Measurements from ENCODE around the gene EHD1.
A peak's percentile ranks its signal among the peaks of the same experiment; 100 is the strongest.

The EHD1 gene

GRCh38 chr11:64909653-64910343 lies 31.4 kb upstream of the EHD1 start:
- no peak for DNase-seq

GRCh38 chr11:64908766-64909165 lies 30.3 kb upstream of the EHD1 start:
- DNase-seq = no peak

DNA sequence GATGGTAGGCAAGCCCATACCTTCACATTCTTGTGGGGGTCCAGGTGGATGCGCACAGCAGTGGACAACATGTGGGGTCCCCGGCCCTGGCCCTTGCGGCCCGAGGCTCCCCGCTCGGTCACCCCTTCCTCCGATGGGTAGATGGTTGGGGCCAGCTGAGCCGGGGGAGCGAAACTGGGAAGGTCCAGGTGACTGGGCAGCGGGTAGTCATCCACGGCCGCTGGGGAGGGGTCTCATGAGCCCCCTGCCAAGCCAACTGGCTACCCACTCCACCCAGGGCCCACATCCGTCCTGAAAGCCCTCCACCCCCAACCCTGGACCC lies 27.9 kb upstream of the EHD1 start:
- DNase-seq = no peak

- DNase-seq = no peak
These were observed 27.3 kb upstream of the EHD1 start for GRCh38 chr11:64905516-64906313.

DNA sequence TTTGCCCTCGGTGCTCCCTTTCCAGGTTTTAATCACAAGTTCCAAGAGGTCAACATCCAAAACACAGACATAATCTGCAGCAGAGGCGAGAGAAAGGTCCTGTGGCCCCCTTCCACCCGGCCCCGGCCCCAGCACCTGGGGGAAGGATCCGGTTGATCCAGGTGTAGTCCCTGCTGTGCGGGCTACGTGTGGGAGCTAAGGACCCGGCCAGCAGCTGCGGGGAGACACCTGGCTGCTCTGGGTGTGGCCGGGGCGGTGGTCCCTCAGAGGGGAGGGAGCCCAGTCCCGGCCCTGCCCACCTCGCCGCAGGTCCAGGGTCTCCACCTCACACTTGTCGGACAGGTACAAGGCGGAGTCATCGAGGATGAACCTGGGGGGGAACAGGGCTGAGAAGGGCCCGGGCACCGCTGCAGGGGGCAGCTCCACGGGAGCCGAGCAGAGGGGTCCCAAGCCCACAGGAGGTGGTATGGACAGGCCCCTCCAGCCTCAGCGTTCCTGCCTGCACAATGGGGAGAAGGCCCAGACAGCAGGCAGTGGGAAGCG lies 24.9 kb upstream of the EHD1 start:
- no peak for DNase-seq

- DNase-seq = no peak
These were observed 23.9 kb upstream of the EHD1 start for GRCh38 chr11:64902102-64902900.

GRCh38 chr11:64900774-64901173 lies 22.4 kb upstream of the EHD1 start:
- DNase-seq = no peak

DNA sequence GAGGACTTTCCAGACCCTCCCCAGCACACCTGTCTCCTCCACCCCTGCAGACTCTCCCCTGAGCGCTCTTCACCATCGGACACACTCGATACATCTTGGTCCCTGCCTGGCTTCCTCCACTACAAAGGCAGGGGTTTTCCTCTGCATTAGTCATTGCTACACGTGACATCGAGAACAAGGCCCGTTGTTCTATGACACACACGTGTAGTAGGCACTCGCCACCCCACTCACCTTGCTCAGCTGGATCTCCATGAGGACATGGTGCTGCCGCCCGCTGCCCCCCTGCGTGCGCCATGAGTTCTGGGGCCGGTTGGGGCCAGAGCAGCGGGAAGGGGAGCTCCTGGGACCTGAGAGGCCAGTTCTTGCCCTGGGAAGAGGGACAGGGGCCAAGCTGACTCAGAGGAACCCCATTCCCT lies 21.9 kb upstream of the EHD1 start:
- DNase-seq = no peak

DNA sequence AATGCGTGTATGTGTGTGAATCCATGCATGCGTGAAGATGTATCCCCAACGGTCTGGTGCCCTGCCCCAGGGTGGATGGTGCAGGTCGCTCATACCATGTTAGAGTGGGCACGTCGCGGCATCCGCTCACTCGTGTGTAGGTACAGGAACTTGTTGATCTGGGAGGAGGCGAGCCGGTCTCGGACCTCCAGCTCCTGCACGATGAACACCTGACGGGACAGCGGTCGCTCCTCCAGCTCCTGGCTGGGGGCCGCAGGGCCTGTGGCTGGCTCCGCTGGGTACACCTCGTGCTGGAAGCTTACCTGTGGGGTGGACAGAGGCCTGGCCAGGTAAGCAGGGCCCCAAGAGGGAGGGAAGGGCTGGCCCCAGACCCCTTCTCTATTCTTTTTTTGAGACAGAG lies 20.1 kb upstream of the EHD1 start:
- no peak for DNase-seq

- DNase-seq = no peak
These were observed 19.6 kb upstream of the EHD1 start for GRCh38 chr11:64898076-64898445.

- DNase-seq = no peak
These were observed 19.1 kb upstream of the EHD1 start for GRCh38 chr11:64897381-64898075.

DNA sequence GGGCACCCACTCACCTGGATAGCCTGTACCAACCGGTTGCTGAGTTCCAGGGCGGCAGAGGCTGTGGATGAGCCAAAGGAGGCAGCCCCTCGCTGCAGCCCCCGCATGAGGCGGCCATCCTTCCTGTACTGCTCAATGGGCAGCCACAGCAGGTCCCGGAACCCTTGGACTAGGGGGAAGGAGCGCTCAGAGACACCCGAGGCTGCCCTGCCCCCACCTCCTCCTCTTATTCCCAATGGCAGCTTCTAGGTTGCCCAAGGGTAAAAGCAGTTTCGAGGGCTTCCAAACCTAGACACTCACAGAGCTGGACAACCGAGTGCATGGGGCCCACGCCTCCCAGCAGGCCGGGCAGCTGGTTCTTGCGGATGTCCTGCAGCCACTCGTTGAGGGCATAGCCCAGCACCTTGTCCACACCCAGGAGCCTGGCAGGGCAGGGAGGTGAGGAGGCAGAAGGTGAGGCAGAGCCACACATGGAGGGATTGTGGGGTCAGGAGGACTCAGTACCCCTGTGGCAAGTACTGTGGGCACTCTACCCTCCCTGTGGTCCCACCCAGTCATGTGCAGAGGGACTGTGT lies 18.1 kb upstream of the EHD1 start:
- DNase-seq = no peak

DNA sequence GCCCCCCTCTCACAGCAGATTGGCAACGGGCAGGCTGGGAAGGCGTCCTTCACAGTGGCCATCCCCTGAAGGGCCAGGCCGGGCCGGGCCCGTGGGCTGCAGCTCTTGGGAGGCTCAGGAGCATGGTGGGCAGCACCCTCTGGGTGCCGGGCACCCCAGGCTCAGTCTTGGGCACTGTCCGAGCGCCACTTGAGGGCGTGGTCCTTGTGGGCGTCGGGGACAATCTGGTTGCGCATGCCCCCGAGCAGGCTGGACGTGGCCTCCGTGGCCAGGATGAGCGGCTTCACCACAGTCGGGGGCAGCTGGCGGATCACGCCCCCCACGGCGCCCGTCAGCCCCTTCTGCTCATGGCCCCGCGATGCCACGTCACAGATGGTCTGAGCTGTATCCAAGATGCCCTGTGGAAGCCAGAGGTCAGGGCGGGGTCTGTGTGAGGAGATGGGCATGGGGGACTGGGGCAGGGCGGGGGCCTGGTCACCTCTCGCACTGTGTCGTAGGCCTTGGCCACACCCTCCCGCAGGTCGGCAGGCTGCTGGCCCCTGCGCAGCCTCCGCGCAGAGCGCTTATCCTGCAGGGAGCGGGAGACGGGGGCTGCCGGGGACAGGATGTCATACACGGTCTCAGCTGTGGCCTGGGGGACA lies 16.5 kb upstream of the EHD1 start:
- no peak for DNase-seq

DNA sequence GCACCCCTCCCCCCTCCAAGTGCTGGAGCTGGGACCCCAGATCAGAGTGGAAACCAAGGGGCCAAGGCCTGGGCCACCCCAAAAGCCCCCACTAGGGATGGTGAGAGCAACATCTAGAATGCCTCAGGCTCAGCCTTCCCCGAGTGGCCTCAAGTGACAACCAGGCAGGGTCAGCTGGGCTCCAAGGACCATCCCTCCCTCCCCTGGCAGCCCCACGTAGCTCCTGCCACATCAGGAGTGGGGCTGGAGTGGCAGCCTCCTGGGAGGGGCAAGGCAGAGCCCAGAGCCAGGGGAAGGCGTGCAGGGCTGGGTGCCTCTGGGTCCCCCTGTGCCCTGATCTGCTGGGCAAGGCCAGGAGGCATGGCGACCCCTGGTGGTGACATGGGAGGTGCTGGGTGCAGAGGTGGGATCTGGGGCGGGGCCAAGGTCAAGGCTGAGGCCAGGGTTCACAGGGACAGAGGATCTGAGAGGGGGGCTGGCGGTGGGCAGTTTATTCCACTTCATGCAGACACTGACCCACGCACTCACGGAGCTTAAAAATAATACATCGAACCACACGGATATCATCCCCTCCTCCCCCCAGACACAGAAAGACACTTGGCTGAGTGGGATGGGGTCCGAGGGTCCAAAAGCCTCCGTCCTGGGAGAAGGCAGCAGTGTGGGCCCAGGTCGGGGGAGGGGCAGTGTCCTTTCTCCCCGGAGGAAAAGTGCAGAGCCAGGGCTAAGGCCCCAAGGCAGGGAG lies 15.8 kb upstream of the EHD1 start:
- DNase-seq = peak; percentile 78

DNA sequence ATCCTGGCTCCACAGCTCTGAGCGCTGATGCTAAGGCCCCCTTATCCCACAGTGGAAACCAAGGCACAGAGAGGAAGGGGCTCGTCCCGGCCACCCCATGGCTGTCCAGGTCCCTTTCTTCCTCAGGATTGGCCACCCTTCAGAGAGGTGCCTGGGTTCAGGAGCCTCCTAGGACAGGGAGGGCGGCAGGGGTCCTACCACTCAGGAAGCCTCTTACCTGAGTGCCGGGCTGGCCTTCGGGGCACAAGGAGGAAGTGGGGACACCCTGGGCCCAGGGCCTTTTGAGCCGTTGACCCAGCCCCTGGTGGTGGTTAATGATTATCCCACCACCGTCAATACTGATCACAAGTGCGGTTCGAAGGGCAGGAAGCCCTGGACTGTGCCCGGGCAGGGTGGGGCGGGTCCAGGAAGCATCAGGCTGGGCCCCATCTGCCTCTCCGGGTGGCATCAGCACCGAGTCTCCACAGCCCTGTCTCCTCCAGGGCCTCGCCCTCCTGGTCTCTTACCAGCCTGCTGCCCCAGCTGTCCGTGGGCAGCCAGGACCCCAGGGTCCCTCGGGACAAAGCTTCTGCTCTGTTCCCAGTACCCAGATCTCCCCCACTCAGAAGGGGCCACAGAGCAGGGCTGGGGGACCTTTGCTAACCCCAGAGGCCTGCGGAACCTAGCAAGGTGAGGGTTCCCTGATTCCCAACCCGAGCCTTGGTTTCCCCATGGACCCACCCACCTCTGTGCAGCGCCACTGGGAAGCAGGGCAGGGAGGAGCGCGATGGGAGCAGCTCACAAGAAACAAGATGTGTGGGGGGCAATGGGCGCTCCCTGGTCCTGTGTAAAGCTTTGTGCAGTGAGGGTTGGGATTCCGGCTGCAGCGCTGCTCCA lies 15.0 kb upstream of the EHD1 start:
- no peak for DNase-seq

DNA sequence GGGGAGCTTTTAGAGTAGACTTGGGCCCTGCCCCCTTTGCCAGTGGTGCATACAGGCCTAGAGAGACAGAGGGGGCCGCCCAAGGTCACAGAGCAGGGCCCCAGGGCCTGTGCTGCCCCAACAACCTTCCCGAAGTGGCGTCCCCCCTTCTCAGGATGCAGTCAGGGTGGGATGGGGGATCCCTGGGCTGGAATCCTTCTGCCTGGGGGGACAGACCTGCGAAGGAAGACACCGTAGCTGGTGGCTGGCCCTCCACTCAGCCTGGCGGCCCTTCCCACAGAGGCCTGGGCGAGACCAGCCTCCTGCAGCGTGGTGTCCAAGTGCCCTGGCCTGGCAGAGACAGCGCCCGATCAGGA lies 14.4 kb upstream of the EHD1 start:
- no peak for DNase-seq

- DNase-seq = no peak
These were observed 14.0 kb upstream of the EHD1 start for GRCh38 chr11:64892411-64892831.

DNA sequence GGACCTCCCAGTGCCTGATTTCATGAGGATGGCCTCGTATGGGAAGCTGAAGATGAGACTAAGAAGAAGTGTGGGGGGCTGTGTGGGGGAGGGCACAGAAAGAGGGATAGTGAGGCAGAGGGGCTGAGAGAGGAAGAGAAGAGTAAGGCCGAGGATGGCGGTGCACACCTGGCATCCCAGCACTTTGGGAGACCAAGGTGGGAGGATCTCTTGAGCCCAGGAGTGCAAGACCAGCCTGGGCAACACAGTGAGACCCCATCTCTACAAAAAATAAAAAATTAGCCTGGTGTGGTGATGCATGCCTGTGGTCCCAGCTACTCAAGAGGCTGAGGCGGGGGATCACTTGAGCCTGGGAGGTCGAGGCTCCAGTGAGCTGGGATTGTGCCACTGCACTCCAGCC lies 13.5 kb upstream of the EHD1 start:
- no peak for DNase-seq

GRCh38 chr11:64891215-64891848 lies 12.9 kb upstream of the EHD1 start:
- no peak for DNase-seq

- no peak for DNase-seq
These were observed 12.1 kb upstream of the EHD1 start for GRCh38 chr11:64890522-64890939.

Data from retina (tissue), 1 donor.